Daoy (cell line): ENCODE results near the gene SNTN. TPM values are rescaled to one million over a fixed set of nuclear protein-coding genes. Genes with fewer than 3 reads are reported as not detected.
"Not testable (repeated sequence)": the region's sequence is repeated elsewhere in the genome, so short reads cannot be mapped to it uniquely, and the experiment has no call there.

Experiments
- DNase-seq: peaks from one replicate; pipeline ENCODE4 v3.0.0-alpha.2; 2015; ENCODE audit warnings: low read depth
- total RNA-seq: library from RNA; depleted of rRNA; stranded (reverse); fragments of >200 nt; shearing (Covaris generic); gene quantifications from 2 replicates; pipeline ENCODE4 v1.2.3, GENCODE V29; 2014; rRNA removed

SNTN gene
- total RNA-seq, result not detected in 2 replicates

GRCh38 chr3:63652066-63652725, at the start of gene SNTN:
Gene SNTN (plus strand): TSS chr3:63652675. CDS start chr3:63652688, 13 bp downstream.
- DNase-seq, result no peak

- DNase-seq, result no peak
Measured at GRCh38 chr3:63607716-63608115, 44.8 kb upstream of the SNTN start.

- no peak for DNase-seq
Measured at GRCh38 chr3:63609408-63609807, 43.1 kb upstream of the SNTN start.

- DNase-seq, result no peak
Measured at GRCh38 chr3:63609834-63610233, 42.6 kb upstream of the SNTN start.

GRCh38 chr3:63611382-63611781, 41.1 kb upstream of the SNTN start:
- DNase-seq, result no peak

- no peak for DNase-seq
Measured at GRCh38 chr3:63613561-63613960, 38.9 kb upstream of the SNTN start.

- DNase-seq, result no peak
Measured at GRCh38 chr3:63617391-63617790, 35.1 kb upstream of the SNTN start.

- peak; percentile 11 for DNase-seq
Measured at GRCh38 chr3:63624941-63625560, 27.4 kb upstream of the SNTN start.

- no peak for DNase-seq
Measured at GRCh38 chr3:63631670-63632069, 20.8 kb upstream of the SNTN start.

GRCh38 chr3:63635186-63635585, 17.3 kb upstream of the SNTN start:
- no peak for DNase-seq

GRCh38 chr3:63639806-63640205, 12.7 kb upstream of the SNTN start:
- DNase-seq, result no peak

- DNase-seq, result no peak
Measured at GRCh38 chr3:63642488-63642887, 10.0 kb upstream of the SNTN start.

- no peak for DNase-seq
Measured at GRCh38 chr3:63644212-63644797, 8.2 kb upstream of the SNTN start.

- not testable (repeated sequence) for DNase-seq
Measured at GRCh38 chr3:63644928-63645781, 7.3 kb upstream of the SNTN start.

GRCh38 chr3:63654211-63654610, 1.7 kb downstream of the SNTN start:
- no peak for DNase-seq

GRCh38 chr3:63654931-63655330, 2.5 kb downstream of the SNTN start:
- DNase-seq, result no peak

GRCh38 chr3:63655519-63655918, 3.0 kb downstream of the SNTN start:
- peak; percentile 30 for DNase-seq

GRCh38 chr3:63656786-63657185, 4.3 kb downstream of the SNTN start:
- no peak for DNase-seq

- DNase-seq, result no peak
Measured at GRCh38 chr3:63661242-63661641, 8.8 kb downstream of the SNTN start.

GRCh38 chr3:63662011-63662410, 9.5 kb downstream of the SNTN start:
- no peak for DNase-seq

- no peak for DNase-seq
Measured at GRCh38 chr3:63662500-63662899, 10.0 kb downstream of the SNTN start.

GRCh38 chr3:63670544-63670943, 18.1 kb downstream of the SNTN start:
- no peak for DNase-seq
